ENCODE measurements around the gene DCAF12.
"Not testable (repeated sequence)": the region's sequence is repeated elsewhere in the genome, so short reads cannot be mapped to it uniquely, and the experiment has no call there.

Gene DCAF12

GRCh38 chr9:34059281-34059680, 67.2 kb downstream of the DCAF12 start:
- DNase-seq = no peak

DNA sequence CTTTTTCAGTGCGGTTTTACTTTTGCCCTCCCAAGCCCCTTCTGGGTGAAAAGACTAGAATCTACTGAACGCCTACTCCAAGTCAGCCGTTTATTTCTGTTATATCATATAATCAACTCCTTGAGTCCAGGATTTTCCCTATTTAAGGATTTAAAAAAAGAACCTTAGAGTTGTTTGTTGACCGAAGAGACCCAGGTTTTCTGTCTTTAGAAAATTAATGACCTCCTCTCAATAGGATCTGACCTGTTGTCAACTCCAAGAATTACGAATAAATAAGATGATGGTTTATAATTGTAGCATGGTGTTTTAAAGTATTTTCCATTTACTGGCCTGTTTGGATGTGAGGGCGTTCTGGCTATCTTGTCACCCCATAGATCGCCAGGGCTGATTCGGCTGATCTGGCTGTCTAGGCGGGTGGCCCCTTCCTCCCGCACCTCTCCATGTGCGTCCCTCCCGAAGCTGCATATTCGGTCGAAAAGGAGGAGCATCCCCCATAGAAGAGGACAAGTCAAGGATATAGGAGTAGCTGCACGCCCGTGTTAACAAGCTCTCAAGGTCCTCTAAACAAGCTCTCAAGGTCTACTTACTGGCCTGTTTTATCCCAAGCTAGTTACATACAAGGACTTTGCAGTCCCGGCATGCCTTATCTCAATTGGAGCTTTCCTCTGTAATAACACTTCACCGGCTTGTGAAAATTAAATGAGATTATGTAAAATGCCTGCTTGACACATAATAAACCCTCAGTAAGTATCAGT, 76.7 kb downstream of the DCAF12 start:
- DNase-seq = no peak

GRCh38 chr9:34048727-34049629, 77.5 kb downstream of the DCAF12 start, which contains the start of gene UBAP2:
Gene UBAP2 (minus strand): TSS chr9:34048887. CDS start chr9:34017148, 31,739 bp downstream.
- DNase-seq = peak; percentile 99

- DNase-seq = peak; percentile 28
Measured at GRCh38 chr9:34047864-34048726, 78.4 kb downstream of the DCAF12 start.

DNA sequence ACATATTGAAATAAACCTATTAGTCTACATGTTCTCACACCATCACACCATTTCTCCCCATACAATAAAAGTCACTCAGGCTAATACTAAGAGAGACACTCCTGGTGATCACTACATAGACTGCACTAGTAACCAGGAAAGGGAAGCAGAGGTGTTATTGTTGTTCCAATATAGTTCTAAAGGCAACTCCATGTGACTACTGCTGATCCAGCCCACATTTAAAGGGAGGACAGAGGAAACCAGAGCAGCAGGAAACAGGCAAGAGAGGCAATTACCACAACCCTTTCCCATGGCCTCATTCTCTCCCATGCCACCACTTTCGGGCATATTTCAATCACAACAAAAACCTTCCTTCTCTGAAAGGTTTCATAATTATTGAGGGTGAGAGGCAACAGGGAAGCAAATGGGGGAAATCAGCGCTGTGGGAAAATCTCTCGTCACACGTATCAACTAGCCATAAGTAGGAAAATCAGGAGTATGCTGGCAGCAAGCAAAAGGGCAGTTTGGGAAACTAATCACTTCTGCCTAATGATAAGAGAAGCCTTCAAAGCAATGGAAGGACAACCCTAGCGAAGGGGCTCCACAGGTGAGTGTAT, 79.6 kb downstream of the DCAF12 start:
- no peak for DNase-seq

DNA sequence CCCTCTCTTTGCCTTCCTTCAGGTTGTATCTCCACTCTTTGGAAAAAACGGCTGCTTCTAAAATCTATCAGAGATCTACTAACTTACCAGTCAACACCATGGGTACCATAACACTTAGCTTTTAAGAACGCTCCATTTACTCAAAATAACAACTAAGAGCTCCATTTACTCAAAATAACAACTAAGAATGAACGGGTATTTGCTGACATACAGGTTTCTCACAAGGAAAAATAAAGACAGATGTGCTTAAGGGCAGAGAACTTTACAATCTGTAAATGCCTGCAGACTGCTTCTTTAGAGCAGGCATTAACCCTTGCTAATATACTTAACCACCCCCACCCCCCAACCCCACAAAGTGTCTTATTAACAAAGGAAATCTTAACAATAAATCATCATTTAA, 80.6 kb downstream of the DCAF12 start:
- no peak for DNase-seq

DNA sequence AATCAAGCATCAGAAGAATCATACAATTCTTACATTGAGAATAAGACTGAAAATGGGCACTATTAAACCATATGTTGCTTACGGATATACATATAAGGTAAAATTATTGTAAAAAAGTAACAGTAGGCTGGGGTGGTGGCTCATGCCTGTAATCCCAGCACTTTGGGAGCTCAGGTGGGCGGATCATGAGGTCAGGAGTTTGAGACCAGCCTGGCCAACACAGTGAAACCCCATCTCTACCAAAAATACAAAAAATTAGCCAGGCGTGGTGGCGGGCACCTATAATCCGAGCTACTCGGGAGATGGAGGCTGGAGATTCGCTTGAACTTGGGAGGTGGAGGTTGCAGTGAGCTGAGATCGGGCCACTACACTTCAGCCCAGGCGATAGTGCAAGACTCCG, 84.4 kb downstream of the DCAF12 start:
- DNase-seq = not testable (repeated sequence)

- DNase-seq = not testable (repeated sequence)
Measured at GRCh38 chr9:34038851-34039250, 87.6 kb downstream of the DCAF12 start.

GRCh38 chr9:34037626-34038025, 88.9 kb downstream of the DCAF12 start:
- DNase-seq = no peak

DNA sequence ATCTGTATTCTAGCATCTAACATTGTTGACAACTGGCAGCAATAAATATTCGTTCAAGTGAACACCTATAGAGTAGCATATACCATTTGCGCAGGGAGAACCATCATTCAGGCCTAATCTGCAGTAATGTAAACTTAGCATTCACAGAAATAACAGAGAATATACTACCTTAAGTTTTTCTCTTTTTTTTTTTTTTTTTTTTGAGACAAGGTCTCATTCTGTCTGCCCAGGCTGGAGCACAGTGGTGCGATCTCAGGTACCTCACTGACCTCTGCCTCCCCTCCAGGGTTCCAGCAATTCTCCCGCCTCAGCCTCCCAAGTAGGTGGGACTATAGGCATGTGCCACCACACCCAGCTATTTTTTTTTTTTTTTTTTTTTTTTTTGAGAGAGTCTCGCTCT, 89.9 kb downstream of the DCAF12 start:
- DNase-seq = no peak
